Subcutaneous adipose tissue (tissue), 4 donors: ENCODE data around the gene NOC3L. TPM values are rescaled to one million over a fixed set of nuclear protein-coding genes. Genes with fewer than 3 reads are reported as not detected.

Experiments used
- total RNA-seq, 4 donors: library from RNA; depleted of rRNA; stranded (reverse); fragments of >200 nt; gene quantifications; one replicate each; pipeline ENCODE4 v1.1.0, GENCODE V29; 2016
- TF ChIP-seq, protein P1 (sequence below): fragments of 450-650 bp; IDR thresholded peaks from one replicate; pipeline ENCODE4 v1.5.1; 2016; ENCODE audit warnings: low read depth, mild to moderate bottlenecking, control low read depth, antibody characterized with exemption, moderate library complexity

The NOC3L gene
- total RNA-seq, 4 donors from 2014 or later: 10.0 to 36.8 (median 16.0) TPM

DNA sequence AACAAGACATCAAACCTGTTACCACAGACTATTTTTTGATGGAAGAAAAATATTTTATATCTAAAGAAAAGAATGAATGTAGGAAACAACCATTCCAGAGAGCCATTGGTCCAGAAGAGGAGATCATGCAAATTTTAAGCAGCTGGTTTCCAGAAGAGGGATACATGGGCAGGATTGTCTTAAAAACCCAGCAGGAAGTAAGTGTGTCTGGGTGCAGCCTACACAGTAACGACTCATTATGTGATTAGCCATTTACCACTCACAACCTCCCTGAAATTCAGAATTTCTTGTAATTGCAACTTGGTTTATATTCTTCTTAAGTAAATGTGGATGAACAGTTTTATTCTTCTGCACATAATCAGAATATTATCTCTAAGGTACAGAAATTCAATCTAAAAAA lies 46.2 kb downstream of the NOC3L start:
- TF ChIP-seq, protein P1, sequence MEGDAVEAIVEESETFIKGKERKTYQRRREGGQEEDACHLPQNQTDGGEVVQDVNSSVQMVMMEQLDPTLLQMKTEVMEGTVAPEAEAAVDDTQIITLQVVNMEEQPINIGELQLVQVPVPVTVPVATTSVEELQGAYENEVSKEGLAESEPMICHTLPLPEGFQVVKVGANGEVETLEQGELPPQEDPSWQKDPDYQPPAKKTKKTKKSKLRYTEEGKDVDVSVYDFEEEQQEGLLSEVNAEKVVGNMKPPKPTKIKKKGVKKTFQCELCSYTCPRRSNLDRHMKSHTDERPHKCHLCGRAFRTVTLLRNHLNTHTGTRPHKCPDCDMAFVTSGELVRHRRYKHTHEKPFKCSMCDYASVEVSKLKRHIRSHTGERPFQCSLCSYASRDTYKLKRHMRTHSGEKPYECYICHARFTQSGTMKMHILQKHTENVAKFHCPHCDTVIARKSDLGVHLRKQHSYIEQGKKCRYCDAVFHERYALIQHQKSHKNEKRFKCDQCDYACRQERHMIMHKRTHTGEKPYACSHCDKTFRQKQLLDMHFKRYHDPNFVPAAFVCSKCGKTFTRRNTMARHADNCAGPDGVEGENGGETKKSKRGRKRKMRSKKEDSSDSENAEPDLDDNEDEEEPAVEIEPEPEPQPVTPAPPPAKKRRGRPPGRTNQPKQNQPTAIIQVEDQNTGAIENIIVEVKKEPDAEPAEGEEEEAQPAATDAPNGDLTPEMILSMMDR: no peak

DNA sequence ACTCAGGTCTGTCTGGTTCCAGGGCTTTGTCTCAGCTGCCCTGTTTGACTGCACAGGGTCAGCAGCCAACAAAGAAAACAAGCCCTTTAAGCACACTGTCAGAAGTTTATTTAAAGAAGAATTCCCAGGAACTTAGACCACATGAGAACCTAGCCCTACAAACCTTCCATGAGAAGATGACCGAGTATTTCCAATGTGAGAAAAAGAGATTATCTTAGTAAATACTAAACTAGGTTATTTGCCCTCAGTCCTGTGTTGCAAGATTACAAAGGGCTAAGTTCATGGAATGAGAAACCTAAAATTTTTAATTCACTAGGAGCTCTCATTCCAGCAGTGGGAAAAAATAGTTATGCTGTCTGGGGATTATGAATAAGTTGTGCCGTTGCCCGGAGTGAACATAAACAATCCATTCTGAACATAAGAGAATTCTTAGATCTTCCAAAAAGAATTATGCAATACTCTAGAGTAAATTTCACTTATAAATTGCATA lies 46.7 kb downstream of the NOC3L start:
- TF ChIP-seq, protein P1: no peak

DNA sequence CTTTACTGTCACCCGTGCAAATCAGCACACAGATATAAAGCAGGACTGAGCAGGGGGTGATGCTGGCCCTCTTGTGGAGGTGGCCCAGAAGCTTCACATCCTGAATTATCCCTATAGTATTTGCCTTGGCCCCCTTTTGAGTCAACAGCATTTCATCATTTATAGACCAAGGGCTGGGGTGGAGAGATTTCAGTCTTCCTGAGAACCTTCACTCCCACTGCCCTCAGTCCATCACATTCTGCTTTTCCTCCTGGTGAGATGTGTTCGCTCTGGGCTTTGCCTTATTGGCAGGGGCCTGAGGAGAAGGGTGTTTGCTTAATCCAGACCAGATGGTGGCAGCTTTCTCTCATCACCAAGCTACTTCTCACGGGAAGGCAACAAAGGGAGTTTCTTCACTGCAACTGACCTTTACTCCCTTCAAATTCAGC lies 47.7 kb downstream of the NOC3L start:
- TF ChIP-seq, protein P1: no peak

DNA sequence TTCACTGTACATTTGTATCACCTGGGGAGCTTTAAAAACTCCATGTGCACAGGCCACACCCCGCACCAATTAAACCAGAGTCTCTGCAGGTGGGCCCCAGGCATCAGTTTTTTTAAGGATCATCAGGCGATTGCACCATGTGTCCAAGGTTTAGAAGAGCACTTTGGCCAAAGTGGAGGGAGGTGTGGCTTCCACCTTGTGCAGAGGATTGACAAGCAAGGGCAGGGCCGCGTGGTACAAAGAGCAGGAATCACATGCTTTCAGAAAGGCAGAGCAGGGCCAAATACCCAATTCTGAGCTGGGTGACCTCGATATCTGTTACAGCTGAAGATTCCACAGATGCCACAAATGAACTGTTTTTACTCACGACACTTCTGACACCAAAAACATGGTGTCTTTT lies 52.4 kb downstream of the NOC3L start:
- TF ChIP-seq, protein P1: no peak

DNA sequence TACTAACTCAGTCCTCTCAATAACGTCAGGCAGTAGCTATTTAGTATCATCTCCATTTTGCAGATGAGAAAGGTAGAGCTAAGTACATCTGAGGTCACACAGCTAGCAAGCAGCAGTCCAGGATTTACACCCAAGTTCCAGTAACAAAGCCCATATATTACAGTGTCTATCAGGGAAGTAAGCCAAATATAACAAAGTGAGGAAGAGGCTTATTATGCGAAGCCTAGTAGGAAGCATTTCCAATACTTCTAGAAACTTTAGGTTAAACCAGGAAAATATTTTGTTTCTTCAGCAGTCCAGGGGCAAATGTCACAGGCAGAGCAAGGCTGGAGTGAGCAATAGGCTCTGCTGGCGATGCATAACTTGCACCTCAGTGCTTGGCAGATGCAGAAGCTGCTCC lies 53.9 kb downstream of the NOC3L start:
- TF ChIP-seq, protein P1: no peak

DNA sequence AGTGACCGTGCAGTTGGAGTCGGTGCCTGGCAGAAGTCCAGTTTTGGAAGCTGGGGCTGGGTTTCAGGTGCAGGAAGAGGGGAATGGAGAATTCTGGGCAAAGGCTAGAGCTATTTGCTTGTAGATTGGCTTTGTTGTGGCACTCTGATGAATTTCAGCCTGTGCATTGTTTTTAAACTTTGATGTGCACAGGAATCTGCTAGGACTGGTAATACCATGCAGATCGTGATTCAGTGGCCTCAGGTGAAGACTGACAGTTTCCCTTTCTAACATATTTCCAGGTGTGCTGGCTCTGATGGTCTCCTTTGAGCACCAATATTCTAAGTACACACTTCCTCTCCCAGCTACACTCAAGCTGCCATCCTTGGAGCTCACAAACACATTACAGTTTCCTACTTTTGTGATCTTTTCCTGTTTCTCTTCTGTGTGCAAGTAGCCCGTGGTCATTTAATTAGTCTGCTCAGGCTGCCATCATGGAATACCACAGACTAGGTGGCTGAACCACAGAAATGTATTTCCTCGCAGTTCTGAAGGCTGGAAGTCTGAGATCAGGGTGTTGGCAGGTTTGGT lies 55.6 kb downstream of the NOC3L start:
- TF ChIP-seq, protein P1: no peak

DNA sequence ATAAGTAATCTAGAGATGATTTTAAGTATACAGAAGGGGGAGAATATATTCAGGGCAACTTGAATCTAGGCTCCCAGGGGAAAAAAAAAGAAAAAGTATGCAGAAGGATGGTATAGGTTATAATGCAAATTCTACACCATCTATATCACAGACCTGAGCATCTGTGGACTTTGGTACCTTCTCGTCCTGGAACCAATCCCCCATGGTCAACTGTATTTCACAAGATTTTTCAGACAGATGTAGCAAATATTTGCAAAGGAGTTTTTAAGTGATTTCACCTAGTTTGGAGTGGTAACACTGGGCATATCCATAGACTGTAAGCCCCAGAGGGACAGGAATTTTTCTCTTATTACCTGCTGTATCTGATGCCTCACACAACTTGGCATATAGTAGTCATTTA lies 58.8 kb downstream of the NOC3L start:
- TF ChIP-seq, protein P1: no peak
